Smooth muscle cell (in vitro differentiated cells): ENCODE measurements around the gene MAML2. TPM values are rescaled to one million over a fixed set of nuclear protein-coding genes. Genes with fewer than 3 reads are reported as not detected.

ENCODE experiments used
- DNase-seq: peaks from one replicate; lab custom pipeline; 2025; ENCODE audit not compliant: unreplicated experiment; lab: John Stamatoyannopoulos, UW
- H2AFZ ChIP-seq: fragments of 200-600 bp; sonication (generic); 2 replicates; pipeline ENCODE4 v1.6.0; 2016; ENCODE audit warnings: antibody characterized with exemption, low read depth, mild to moderate bottlenecking
- H3F3A ChIP-seq: fragments of 200-600 bp; sonication (generic); 2 replicates; pipeline ENCODE4 v1.6.0; 2017; ENCODE audit warnings: antibody characterized with exemption, low read depth
- H3K27ac ChIP-seq: fragments of 200-600 bp; sonication (generic); 2 replicates; pipeline ENCODE4 v1.5.1; 2016; ENCODE audit warnings: low read depth, mild to moderate bottlenecking
- H3K27me3 ChIP-seq: fragments of 200-600 bp; sonication (generic); 2 replicates; pipeline ENCODE4 v1.6.1; 2016; ENCODE audit warnings: low read depth, mild to moderate bottlenecking
- H3K36me3 ChIP-seq: fragments of 200-600 bp; sonication (generic); 2 replicates; pipeline ENCODE4 v1.5.1; 2016; ENCODE audit warnings: low read depth
- H3K4me1 ChIP-seq: fragments of 200-600 bp; sonication (generic); 2 replicates; pipeline ENCODE4 v1.5.1; 2016; ENCODE audit warnings: low read depth
- H3K4me2 ChIP-seq: fragments of 200-600 bp; sonication (generic); 2 replicates; pipeline ENCODE4 v1.6.0; 2016; ENCODE audit warnings: mild to moderate bottlenecking
- H3K4me3 ChIP-seq: fragments of 200-600 bp; sonication (generic); 2 replicates; pipeline ENCODE4 v1.5.1; 2016; ENCODE audit warnings: mild to moderate bottlenecking
- H3K79me2 ChIP-seq: fragments of 200-600 bp; sonication (generic); 2 replicates; pipeline ENCODE4 v1.6.0; 2016; ENCODE audit warnings: low read depth, mild to moderate bottlenecking
- H3K9ac ChIP-seq: fragments of 200-600 bp; sonication (generic); 2 replicates; pipeline ENCODE4 v1.6.0; 2016; ENCODE audit warnings: low read depth
- H3K9me3 ChIP-seq: fragments of 200-600 bp; sonication (generic); replicated peaks from 2 replicates; pipeline ENCODE4 v1.5.1; 2016; ENCODE audit warnings: low read depth
- H4K20me1 ChIP-seq: fragments of 200-600 bp; sonication (generic); 2 replicates; pipeline ENCODE4 v1.6.0; 2016; ENCODE audit warnings: low read depth
- CTCF ChIP-seq: fragments of 200-600 bp; sonication (generic); IDR thresholded peaks from 2 replicates; pipeline ENCODE4 v1.5.1; 2017; ENCODE audit warnings: borderline replicate concordance, mild to moderate bottlenecking, antibody characterized with exemption; ENCODE audit not compliant: insufficient read depth, poor library complexity, severe bottlenecking
- WGBS: methylation state at CpG from one replicate; pipeline ENCODE4 v1.1.7; 2016; ENCODE audit warnings: low lambda C conversion rate; 5-methylcytosine and 5-hydroxymethylcytosine counted together
- polyA plus RNA-seq: library from polyadenylated mRNA; unstranded; fragments of >200 nt; fragmentation: Nextera tagmentation; extraction: Ambion mirVana; gene quantifications from 2 replicates; pipeline ENCODE4 v1.2.1, GENCODE V29; 2016
- total RNA-seq: library from RNA; depleted of rRNA; stranded (reverse); fragments of >200 nt; gene quantifications from 2 replicates; pipeline ENCODE4 v1.2.3, GENCODE V29; 2014

MAML2 gene
- total and polyA plus RNA-seq, 2 experiments from 2014 or later, result 8.7 to 52.4 TPM

DNA sequence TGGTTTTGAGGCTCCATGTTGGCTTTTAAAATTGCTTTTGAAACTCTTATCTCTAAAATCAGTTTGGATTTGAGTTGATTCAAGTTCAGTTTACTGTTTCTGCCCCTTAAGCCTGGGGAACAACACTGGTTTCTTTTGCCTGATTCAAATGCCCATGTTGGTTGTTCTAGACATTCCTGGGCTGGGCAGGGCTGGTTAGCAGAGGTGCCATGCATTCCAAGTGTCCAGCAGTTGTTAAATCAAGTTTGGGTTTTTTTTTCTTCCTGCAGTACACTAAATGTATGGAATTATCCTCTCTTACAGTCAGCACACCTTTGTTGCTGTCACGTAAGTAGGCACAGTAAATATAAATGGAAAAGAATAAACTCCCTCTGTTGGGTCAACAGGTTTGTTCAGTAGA, 351.9 kb downstream of the MAML2 start:
- no peaks in the 10 kb centered on the region for H3K9me3 ChIP-seq
- H3K79me2 ChIP-seq, result peaks cover 4% of the 10 kb centered on the region
- 77% methylated on average over 1 of the region's 1 CpG for WGBS
- TF ChIP-seq CTCF, result no peak
- peak overlapping the region; percentile 54 for H3K27ac ChIP-seq
- DNase-seq, result no peak
- H3K36me3 ChIP-seq, result no peaks in the 10 kb centered on the region
- peak overlapping the region; percentile 64 for H3K4me2 ChIP-seq
- no peaks in the 10 kb centered on the region for H3K27me3 ChIP-seq
- peaks cover 14% of the 10 kb centered on the region for H3F3A ChIP-seq
- H3K4me1 ChIP-seq, result peaks cover 14% of the 10 kb centered on the region
- peaks cover 4% of the 10 kb centered on the region for H4K20me1 ChIP-seq
- no peak overlapping the region for H3K9ac ChIP-seq
- no peak overlapping the region for H3K4me3 ChIP-seq
- H2AFZ ChIP-seq, result no peak overlapping the region

- no peaks in the 10 kb centered on the region for H3K9me3 ChIP-seq
- H3K36me3 ChIP-seq, result peaks cover 3% of the 10 kb centered on the region
- H3K27ac ChIP-seq, result no peak overlapping the region
- 97% methylated on average over 1 of the region's 1 CpG for WGBS
- H3K27me3 ChIP-seq, result no peaks in the 10 kb centered on the region
- no peak overlapping the region for H3K4me2 ChIP-seq
- H3K4me1 ChIP-seq, result peaks cover 14% of the 10 kb centered on the region
- DNase-seq, result no peak
- peaks cover 14% of the 10 kb centered on the region for H3F3A ChIP-seq
- no peak overlapping the region for H3K4me3 ChIP-seq
- H2AFZ ChIP-seq, result no peak overlapping the region
- no peak overlapping the region for H3K9ac ChIP-seq
- H3K79me2 ChIP-seq, result peaks cover 4% of the 10 kb centered on the region
- peaks cover 4% of the 10 kb centered on the region for H4K20me1 ChIP-seq
- TF ChIP-seq CTCF, result no peak
Observed at GRCh38 chr11:95989780-95990179, 353.2 kb downstream of the MAML2 start.

DNA sequence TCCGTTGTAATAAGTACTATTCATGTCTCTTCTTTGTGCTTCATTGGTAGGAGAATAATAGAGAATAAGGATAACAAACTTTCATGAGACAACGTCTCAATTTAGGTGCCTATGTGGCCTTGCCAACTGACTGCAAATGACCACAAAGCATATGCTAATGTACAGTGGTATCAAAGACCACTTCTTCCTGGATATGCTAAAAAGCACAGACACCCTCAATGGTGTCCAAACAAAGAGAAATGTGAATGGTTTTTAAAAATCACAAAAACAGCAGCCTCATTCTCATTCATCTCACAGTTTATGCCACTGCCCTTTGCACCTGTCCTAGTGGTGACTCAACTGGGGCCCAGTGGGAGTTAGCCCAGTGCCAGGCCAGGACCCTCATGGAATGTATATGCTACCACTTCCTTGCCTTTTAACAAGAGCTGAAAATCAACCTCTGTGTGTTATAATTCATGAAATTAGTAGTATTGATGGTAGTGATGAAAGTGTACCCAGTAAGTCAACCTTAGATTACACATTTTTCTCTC, 353.9 kb downstream of the MAML2 start:
- no peaks in the 10 kb centered on the region for H3K9me3 ChIP-seq
- TF ChIP-seq CTCF, result no peak
- H4K20me1 ChIP-seq, result peaks cover 4% of the 10 kb centered on the region
- DNase-seq, result no peak
- no peak overlapping the region for H3K27ac ChIP-seq
- 95% methylated on average over 2 of the region's 2 CpGs for WGBS
- H3K4me1 ChIP-seq, result peaks cover 14% of the 10 kb centered on the region
- peaks cover 14% of the 10 kb centered on the region for H3F3A ChIP-seq
- no peak overlapping the region for H3K4me3 ChIP-seq
- no peak overlapping the region for H3K4me2 ChIP-seq
- no peak overlapping the region for H3K9ac ChIP-seq
- H2AFZ ChIP-seq, result no peak overlapping the region
- peaks cover 4% of the 10 kb centered on the region for H3K79me2 ChIP-seq
- no peaks in the 10 kb centered on the region for H3K27me3 ChIP-seq
- H3K36me3 ChIP-seq, result peaks cover 3% of the 10 kb centered on the region

DNA sequence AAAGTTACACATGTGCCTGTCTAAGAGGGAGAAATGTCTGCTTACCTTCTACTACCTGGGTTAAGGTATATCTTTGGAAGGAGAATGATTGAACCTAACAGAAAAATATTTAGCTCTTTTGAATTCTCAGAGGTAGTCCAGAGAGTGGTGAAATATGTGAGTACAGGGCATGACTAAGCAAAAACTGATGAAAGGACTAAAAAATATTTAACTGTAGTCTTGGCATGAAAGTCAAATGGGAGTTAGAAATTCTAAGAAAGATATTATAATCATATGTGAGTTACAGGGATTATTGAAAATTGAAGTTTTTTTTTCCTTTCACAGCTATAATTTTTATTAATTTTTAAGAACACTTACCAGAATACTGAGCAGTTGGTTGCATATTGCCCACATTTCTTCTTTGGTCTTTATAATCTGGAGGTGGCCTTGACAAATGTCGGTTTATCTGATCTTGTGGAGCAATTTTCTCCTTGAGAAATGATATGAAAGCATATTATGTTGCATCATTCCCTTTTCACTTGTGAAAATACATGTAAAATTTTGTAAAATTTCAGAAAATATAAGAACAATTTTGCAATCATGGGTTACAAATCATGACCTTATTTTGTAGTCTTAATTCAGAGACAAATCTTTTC, 357.7 kb downstream of the MAML2 start:
- TF ChIP-seq CTCF, result no peak
- peaks cover 6% of the 10 kb centered on the region for H3K4me1 ChIP-seq
- DNase-seq, result no peak
- no peaks in the 10 kb centered on the region for H3K27me3 ChIP-seq
- H2AFZ ChIP-seq, result no peak overlapping the region
- no peak overlapping the region for H3K4me3 ChIP-seq
- no peak overlapping the region for H3K4me2 ChIP-seq
- peak overlapping the region; percentile 21 for H3K27ac ChIP-seq
- H3F3A ChIP-seq, result no peaks in the 10 kb centered on the region
- peaks cover 4% of the 10 kb centered on the region for H3K79me2 ChIP-seq
- no peaks in the 10 kb centered on the region for H3K9me3 ChIP-seq
- 95% methylated on average over 1 of the region's 1 CpG for WGBS
- peaks cover 10% of the 10 kb centered on the region for H3K36me3 ChIP-seq
- no peak overlapping the region for H3K9ac ChIP-seq
- H4K20me1 ChIP-seq, result peaks cover 4% of the 10 kb centered on the region
